Measurements from ENCODE around the gene STRAP. TPM values are rescaled to one million over a fixed set of nuclear protein-coding genes. Genes with fewer than 3 reads are reported as not detected.

Gene STRAP
- total and polyA plus RNA-seq, 2 donors (not counting 1 experiment from before 2014, with no cell fraction given) = 44.4 to 49.0 TPM

DNA sequence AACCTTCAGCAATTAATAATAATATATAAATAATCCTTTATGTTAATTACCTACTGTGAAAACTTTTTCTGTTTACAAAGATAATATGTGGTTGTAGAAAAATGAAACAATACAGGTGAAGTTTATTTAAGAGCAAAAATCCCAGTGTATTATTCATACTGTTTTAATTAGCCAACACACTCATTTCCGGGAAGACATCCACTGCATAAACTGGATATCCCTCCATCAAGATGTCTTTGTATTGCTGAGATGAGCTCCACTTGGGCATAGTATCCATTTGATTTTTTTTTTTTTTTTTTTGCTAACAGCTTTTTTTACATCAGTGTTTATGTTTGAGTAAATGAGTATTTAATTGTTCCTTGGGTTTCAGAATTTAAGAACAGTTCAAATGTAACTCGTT, 15.2 kb downstream of the STRAP start:
- no peaks in the 10 kb centered on the region for H3K9me3 ChIP-seq (ENCODE audit: control extremely low read depth in 1 of 3, control insufficient read depth in 2 of 3, insufficient read depth in 1 of 3, low read length in 2 of 3)
- no peak overlapping the region for H3K27ac Mint-ChIP-seq
- no peak overlapping the region for H3K9ac ChIP-seq (ENCODE audit: low read length)
- DNase-seq = no peak
- H3K9me3 Mint-ChIP-seq (ENCODE audit: insufficient read depth) = no peaks in the 10 kb centered on the region
- H3K27ac ChIP-seq (ENCODE audit: low read length in 2 of 2) = no peak overlapping the region
- H3K27me3 ChIP-seq (replicated peaks in 1 of 4; ENCODE audit: control extremely low read depth in 1 of 4, control insufficient read depth in 3 of 4, insufficient read depth in 4 of 4, low read length in 3 of 4) = no peaks in the 10 kb centered on the region
- H3K4me3 ChIP-seq (ENCODE audit: control extremely low read depth in 1 of 5, extremely low read depth in 1 of 5, insufficient read depth in 1 of 5, low read depth in 2 of 5, low read length in 4 of 5) = no peak overlapping the region
- TF ChIP-seq EZH2 (IDR thresholded peaks at IDR 0.05; ENCODE audit: borderline replicate concordance, insufficient read depth, low read depth, low read length, poor library complexity, severe bottlenecking) = no peak
- TF ChIP-seq, protein P1, sequence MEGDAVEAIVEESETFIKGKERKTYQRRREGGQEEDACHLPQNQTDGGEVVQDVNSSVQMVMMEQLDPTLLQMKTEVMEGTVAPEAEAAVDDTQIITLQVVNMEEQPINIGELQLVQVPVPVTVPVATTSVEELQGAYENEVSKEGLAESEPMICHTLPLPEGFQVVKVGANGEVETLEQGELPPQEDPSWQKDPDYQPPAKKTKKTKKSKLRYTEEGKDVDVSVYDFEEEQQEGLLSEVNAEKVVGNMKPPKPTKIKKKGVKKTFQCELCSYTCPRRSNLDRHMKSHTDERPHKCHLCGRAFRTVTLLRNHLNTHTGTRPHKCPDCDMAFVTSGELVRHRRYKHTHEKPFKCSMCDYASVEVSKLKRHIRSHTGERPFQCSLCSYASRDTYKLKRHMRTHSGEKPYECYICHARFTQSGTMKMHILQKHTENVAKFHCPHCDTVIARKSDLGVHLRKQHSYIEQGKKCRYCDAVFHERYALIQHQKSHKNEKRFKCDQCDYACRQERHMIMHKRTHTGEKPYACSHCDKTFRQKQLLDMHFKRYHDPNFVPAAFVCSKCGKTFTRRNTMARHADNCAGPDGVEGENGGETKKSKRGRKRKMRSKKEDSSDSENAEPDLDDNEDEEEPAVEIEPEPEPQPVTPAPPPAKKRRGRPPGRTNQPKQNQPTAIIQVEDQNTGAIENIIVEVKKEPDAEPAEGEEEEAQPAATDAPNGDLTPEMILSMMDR (IDR thresholded peaks at IDR 0.05) = no peak
- no peak overlapping the region for H2AFZ ChIP-seq (ENCODE audit: insufficient read depth, low read depth, low read length, poor library complexity, severe bottlenecking)
- no peaks in the 10 kb centered on the region for H3K27me3 Mint-ChIP-seq
- no peaks in the 10 kb centered on the region for H3K4me1 ChIP-seq (ENCODE audit: control insufficient read depth in 2 of 2, insufficient read depth in 2 of 2, low read length in 2 of 2)
- ChIA-PET CTCF (interaction anchor here (0.7 to 3.3 kb wide), 12 partner anchors 9 to 365 kb away, joined by 3 to 38 read pairs (median 8); partner anchors contain the start of gene DERA), POLR2A (no interaction called here)
- no peak for ATAC-seq (ENCODE audit: low read depth)
- peaks cover 25 to 40% of the 10 kb centered on the region in 2 experiments for H3K36me3 ChIP-seq (replicated peaks in 1 of 2; ENCODE audit: control extremely low read depth in 1 of 2, control insufficient read depth in 1 of 2, extremely low read depth in 1 of 2, insufficient read depth in 2 of 2, low read length in 1 of 2)
- H3K4me1 Mint-ChIP-seq = peaks cover 3% of the 10 kb centered on the region
- H3K4me2 ChIP-seq (replicated peaks; ENCODE audit: low read depth, low read length, poor library complexity, severe bottlenecking) = no peak overlapping the region
- no peaks in the 10 kb centered on the region for H3K79me2 ChIP-seq (ENCODE audit: control insufficient read depth, insufficient read depth, low read length)
- intact Hi-C loops (cut with micrococcal nuclease) = loop anchor here (5.0 kb wide), 1 partner anchor 110 kb away; the partner anchor contains the start of gene EPS8
- no peaks in the 10 kb centered on the region for H4K20me1 ChIP-seq (ENCODE audit: control insufficient read depth, insufficient read depth, low read length, poor library complexity, severe bottlenecking)
- H3K4me3 Mint-ChIP-seq = no peak overlapping the region
- WGBS (ENCODE audit: insufficient coverage) = no CpG with 5 or more reads among the region's 2 CpGs

DNA sequence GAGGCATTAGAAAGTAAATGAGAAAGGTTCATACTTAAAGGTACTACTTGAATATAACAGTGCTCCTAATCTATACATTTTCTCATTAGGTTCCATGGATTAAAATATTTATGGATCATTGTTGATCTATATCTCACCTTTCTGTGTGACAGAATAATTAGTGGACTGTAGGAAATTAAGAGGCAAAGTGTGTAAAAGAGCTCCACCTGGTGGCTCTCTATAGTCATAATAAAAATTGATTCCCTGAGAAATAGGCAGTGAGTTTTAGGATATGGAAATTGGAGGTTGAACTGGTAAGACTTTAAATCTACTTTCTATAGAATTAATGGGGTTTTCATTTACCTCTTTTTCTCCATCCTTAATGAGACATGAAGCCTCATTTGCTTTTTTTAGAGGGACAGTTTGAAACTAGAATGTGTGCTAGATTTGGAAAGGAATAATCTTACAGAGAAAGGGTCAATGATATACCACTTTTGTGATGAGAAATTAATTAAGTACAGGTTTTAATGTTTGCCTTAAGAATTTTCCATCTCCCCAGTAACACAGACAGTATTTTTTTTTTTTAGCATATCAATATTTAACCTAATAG, 17.2 kb downstream of the STRAP start:
- H3K9me3 Mint-ChIP-seq (ENCODE audit: insufficient read depth) = no peaks in the 10 kb centered on the region
- no peak overlapping the region for H3K4me3 ChIP-seq (ENCODE audit: control extremely low read depth in 1 of 5, extremely low read depth in 1 of 5, insufficient read depth in 1 of 5, low read depth in 2 of 5, low read length in 4 of 5)
- peak overlapping the region in 1 of 2 donors; percentile 45 for H3K27ac ChIP-seq (ENCODE audit: low read length in 2 of 2)
- no peak overlapping the region for H3K9ac ChIP-seq (ENCODE audit: low read length)
- peaks cover 28 to 46% of the 10 kb centered on the region in 2 experiments for H3K36me3 ChIP-seq (replicated peaks in 1 of 2; ENCODE audit: control extremely low read depth in 1 of 2, control insufficient read depth in 1 of 2, extremely low read depth in 1 of 2, insufficient read depth in 2 of 2, low read length in 1 of 2)
- H3K27me3 ChIP-seq (replicated peaks in 1 of 4; ENCODE audit: control extremely low read depth in 1 of 4, control insufficient read depth in 3 of 4, insufficient read depth in 4 of 4, low read length in 3 of 4) = no peaks in the 10 kb centered on the region
- TF ChIP-seq EZH2 (IDR thresholded peaks at IDR 0.05; ENCODE audit: borderline replicate concordance, insufficient read depth, low read depth, low read length, poor library complexity, severe bottlenecking) = no peak
- TF ChIP-seq, protein P1 (IDR thresholded peaks at IDR 0.05) = peak; percentile 95
- CTCF ChIA-PET = interaction anchor here (0.9 to 3.3 kb wide), 16 partner anchors 10 to 376 kb away, joined by 3 to 38 read pairs (median 4); partner anchors contain the start of genes DERA and STRAP
- POLR2A ChIA-PET = no interaction called here
- peak; percentile 59 for DNase-seq
- H2AFZ ChIP-seq (ENCODE audit: insufficient read depth, low read depth, low read length, poor library complexity, severe bottlenecking) = no peak overlapping the region
- intact Hi-C loops (cut with micrococcal nuclease) = loop anchor here (1.0 to 5.0 kb wide), 5 partner anchors 17 to 367 kb away; partner anchors contain the start of genes EPS8 and STRAP
- H3K4me1 ChIP-seq (ENCODE audit: control insufficient read depth in 2 of 2, insufficient read depth in 2 of 2, low read length in 2 of 2) = no peaks in the 10 kb centered on the region
- H3K4me3 Mint-ChIP-seq = no peak overlapping the region
- no peak overlapping the region for H3K4me2 ChIP-seq (replicated peaks; ENCODE audit: low read depth, low read length, poor library complexity, severe bottlenecking)
- peak; percentile 36 for ATAC-seq (ENCODE audit: low read depth)
- no peaks in the 10 kb centered on the region for H3K27me3 Mint-ChIP-seq
- H3K79me2 ChIP-seq (ENCODE audit: control insufficient read depth, insufficient read depth, low read length) = no peaks in the 10 kb centered on the region
- peaks cover 3% of the 10 kb centered on the region for H3K4me1 Mint-ChIP-seq
- H3K27ac Mint-ChIP-seq = peak overlapping the region; percentile 34
- no peaks in the 10 kb centered on the region for H4K20me1 ChIP-seq (ENCODE audit: control insufficient read depth, insufficient read depth, low read length, poor library complexity, severe bottlenecking)
- H3K9me3 ChIP-seq (ENCODE audit: control extremely low read depth in 1 of 3, control insufficient read depth in 2 of 3, insufficient read depth in 1 of 3, low read length in 2 of 3) = no peaks in the 10 kb centered on the region

All from B cell (primary cell).